GM12878 (cell line): ENCODE results near the gene OMG.
"Not testable (repeated sequence)": the region's sequence is repeated elsewhere in the genome, so short reads cannot be mapped to it uniquely, and the experiment has no call there.

ENCODE experiments used
- ASH2L ChIP-seq: fragments of 300-600, 200-600 bp; sonication (generic); IDR thresholded peaks from 2 replicates; pipeline ENCODE4 v1.6.1; 2017; ENCODE audit warnings: low read depth, mild to moderate bottlenecking, borderline replicate concordance
- CTCF ChIP-seq, 3 experiments: IDR thresholded peaks in 2 of 3; conservative IDR thresholded peaks in 1 of 3; 2 replicates each; pipeline ENCODE4 v1.5.1; 2011; ENCODE audit warnings: low read depth in 3 of 3, low read length in 3 of 3, mild to moderate bottlenecking in 3 of 3, control low read depth in 2 of 3, moderate library complexity in 2 of 3, inconsistent platforms in 1 of 3, mixed read lengths in 1 of 3; ENCODE audit not compliant: control insufficient read depth in 2 of 3, insufficient read depth in 1 of 3; ENCODE audit errors: extremely low read depth in 1 of 3
- EZH2 ChIP-seq: IDR thresholded peaks from 2 replicates; pipeline ENCODE4 v1.6.1; 2012; ENCODE audit warnings: low read depth, mild to moderate bottlenecking, control low read depth, inconsistent platforms, low read length, borderline replicate concordance; ENCODE audit not compliant: control insufficient read depth
- IRF3 ChIP-seq: fragments of 450-650 bp; IDR thresholded peaks from 2 replicates; pipeline ENCODE4 v1.6.1; 2014; ENCODE audit warnings: mild to moderate bottlenecking
- NRF1 ChIP-seq: conservative IDR thresholded peaks from 2 replicates; pipeline ENCODE4 v1.6.1; 2011; ENCODE audit warnings: mild to moderate bottlenecking, low read depth, low read length, improper control_type of control experiment
- POLR2A ChIP-seq: IDR thresholded peaks from 2 replicates; pipeline ENCODE4 v1.6.1; 2011; ENCODE audit warnings: low read depth, mild to moderate bottlenecking, low read length
- REST ChIP-seq: IDR thresholded peaks from 2 replicates; pipeline ENCODE4 v1.6.1; 2012; ENCODE audit warnings: mild to moderate bottlenecking, low read depth, low read length
- TAF1 ChIP-seq: IDR thresholded peaks from 2 replicates; pipeline ENCODE4 v1.6.1; 2011; ENCODE audit warnings: mild to moderate bottlenecking, low read depth, low read length, borderline replicate concordance
- YBX1 ChIP-seq: fragments of 450-650 bp; IDR thresholded peaks from 2 replicates; pipeline ENCODE4 v1.6.1; 2016; ENCODE audit warnings: antibody characterized with exemption
- YY1 ChIP-seq: IDR thresholded peaks from 2 replicates; pipeline ENCODE4 v1.6.1; 2011; ENCODE audit warnings: low read depth, mild to moderate bottlenecking, low read length
- ZBTB33 ChIP-seq: fragments of 450-650 bp; IDR thresholded peaks from 2 replicates; pipeline ENCODE4 v1.6.1; 2017; ENCODE audit warnings: mild to moderate bottlenecking
- ZBTB4 ChIP-seq: fragments of 450-650 bp; formaldehyde crosslinking; IDR thresholded peaks from 2 replicates; pipeline ENCODE4 v1.4.0; 2022; ENCODE audit warnings: mild to moderate bottlenecking, moderate library complexity
- ZBTB40 ChIP-seq: fragments of 450-650 bp; IDR thresholded peaks from 2 replicates; pipeline ENCODE4 v1.6.1; 2016; ENCODE audit warnings: mild to moderate bottlenecking, moderate library complexity, borderline replicate concordance
- ZNF24 ChIP-seq: fragments of 450-650 bp; IDR thresholded peaks from 2 replicates; pipeline ENCODE4 v1.6.1; 2017; ENCODE audit warnings: antibody characterized with exemption, mild to moderate bottlenecking

- TF ChIP-seq ZNF24; ZBTB40; ZBTB4 (CRISPR knock-in tag); CTCF (IDR thresholded peaks at IDR 0.05 in 2 of 3, conservative IDR thresholded peaks at IDR 0.05 in 1 of 3; ENCODE audit: control insufficient read depth in 2 of 3, extremely low read depth in 1 of 3, insufficient read depth in 1 of 3, low read depth in 3 of 3, low read length in 3 of 3); REST; POLR2A; ZBTB33; YY1; ASH2L; YBX1; TAF1; EZH2; IRF3; NRF1: not testable (repeated sequence)
Measured at GRCh38 chr17:31287932-31288331, 9.1 kb downstream of the OMG start.
